ENCODE results near the gene CABCOCO1. TPM values are rescaled to one million over a fixed set of nuclear protein-coding genes. Genes with fewer than 3 reads are reported as not detected.
A peak's percentile ranks its signal among the peaks of the same experiment; 100 is the strongest.

The CABCOCO1 gene
- total and polyA plus RNA-seq, 7 donors: 0.10 to 3.1 (median 0.68) TPM; not detected in 2

GRCh38 chr10:61653699-61654098, 9.0 kb upstream of the CABCOCO1 start:
- intact Hi-C loops (cut with DNase I): no loop called here
- WGBS, 2 donors: 65 to 80% methylated on average over 2 of the region's 2 CpGs
- no peaks in the 10 kb centered on the region for H3K27me3 ChIP-seq
- TF ChIP-seq POLR2AphosphoS5 (IDR thresholded peaks at IDR 0.05) (no peak), EP300 (IDR thresholded peaks at IDR 0.05) (no peak), POLR2A (IDR thresholded peaks at IDR 0.05) (no peak), CTCF (IDR thresholded peaks at IDR 0.05) (no peak)
- DNase-seq: no peak
- no peak overlapping the region for H3K4me3 ChIP-seq
- H3K27ac ChIP-seq: no peak overlapping the region
- H3K4me1 ChIP-seq: no peaks in the 10 kb centered on the region
- no peaks in the 10 kb centered on the region for H3K36me3 ChIP-seq
- no peaks in the 10 kb centered on the region for H3K9me3 ChIP-seq

GRCh38 chr10:61655335-61655851, 7.3 kb upstream of the CABCOCO1 start:
- Histone ChIP-seq H3K36me3 (no peaks in the 10 kb centered on the region), H3K27me3 (no peaks in the 10 kb centered on the region), H3K9me3 (no peaks in the 10 kb centered on the region), H3K27ac (no peak overlapping the region), H3K4me1 (no peaks in the 10 kb centered on the region), H3K4me3 (no peak overlapping the region)
- DNase-seq: no peak
- intact Hi-C loops (cut with DNase I): no loop called here
- TF ChIP-seq POLR2AphosphoS5 (IDR thresholded peaks at IDR 0.05) (no peak), CTCF (IDR thresholded peaks at IDR 0.05) (no peak), EP300 (IDR thresholded peaks at IDR 0.05) (no peak), POLR2A (IDR thresholded peaks at IDR 0.05) (no peak)

GRCh38 chr10:61663466-61663865, 737 bp downstream of the CABCOCO1 start:
- H3K9me3 ChIP-seq: no peaks in the 10 kb centered on the region
- intact Hi-C loops (cut with DNase I): loop anchor here (10.0 kb wide), 1 partner anchor 391 kb away; no protein-coding TSS in a partner anchor
- TF ChIP-seq EP300 (IDR thresholded peaks at IDR 0.05) (no peak), POLR2AphosphoS5 (IDR thresholded peaks at IDR 0.05) (no peak), POLR2A (IDR thresholded peaks at IDR 0.05) (no peak), CTCF (IDR thresholded peaks at IDR 0.05) (no peak)
- H3K27ac ChIP-seq: peak overlapping the region in 3 of 4 donors; percentile 75 to 82 (median 75)
- peak overlapping the region; percentile 52 to 70 (median 64) for H3K4me3 ChIP-seq
- no peaks in the 10 kb centered on the region for H3K36me3 ChIP-seq
- no peaks in the 10 kb centered on the region for H3K27me3 ChIP-seq
- DNase-seq: no peak
- H3K4me1 ChIP-seq: peaks cover 0 to 7% (median 3%) of the 10 kb centered on the region in 4 donors
- 67 to 79% methylated on average over 3 of the region's 3 CpGs for WGBS, 2 donors

GRCh38 chr10:61664985-61665384, 2.3 kb downstream of the CABCOCO1 start:
- peaks cover 0 to 8% (median 6%) of the 10 kb centered on the region in 4 donors for H3K4me1 ChIP-seq
- H3K9me3 ChIP-seq: no peaks in the 10 kb centered on the region
- intact Hi-C loops (cut with DNase I): loop anchor here (10.0 kb wide), 1 partner anchor 390 kb away; no protein-coding TSS in a partner anchor
- no peak overlapping the region for H3K4me3 ChIP-seq
- DNase-seq: no peak
- TF ChIP-seq POLR2AphosphoS5 (IDR thresholded peaks at IDR 0.05) (no peak), POLR2A (IDR thresholded peaks at IDR 0.05) (no peak), EP300 (IDR thresholded peaks at IDR 0.05) (no peak), CTCF (IDR thresholded peaks at IDR 0.05) (no peak)
- H3K36me3 ChIP-seq: no peaks in the 10 kb centered on the region
- no peak overlapping the region for H3K27ac ChIP-seq
- 53 to 54% methylated on average over 2 of the region's 2 CpGs for WGBS, 2 donors
- H3K27me3 ChIP-seq: no peaks in the 10 kb centered on the region

Data from sigmoid colon (tissue), 7 donors.